ENCODE measurements around the gene STXBP6.
"Not testable (repeated sequence)": the region's sequence is repeated elsewhere in the genome, so short reads cannot be mapped to it uniquely, and the experiment has no call there.

The STXBP6 gene

DNA sequence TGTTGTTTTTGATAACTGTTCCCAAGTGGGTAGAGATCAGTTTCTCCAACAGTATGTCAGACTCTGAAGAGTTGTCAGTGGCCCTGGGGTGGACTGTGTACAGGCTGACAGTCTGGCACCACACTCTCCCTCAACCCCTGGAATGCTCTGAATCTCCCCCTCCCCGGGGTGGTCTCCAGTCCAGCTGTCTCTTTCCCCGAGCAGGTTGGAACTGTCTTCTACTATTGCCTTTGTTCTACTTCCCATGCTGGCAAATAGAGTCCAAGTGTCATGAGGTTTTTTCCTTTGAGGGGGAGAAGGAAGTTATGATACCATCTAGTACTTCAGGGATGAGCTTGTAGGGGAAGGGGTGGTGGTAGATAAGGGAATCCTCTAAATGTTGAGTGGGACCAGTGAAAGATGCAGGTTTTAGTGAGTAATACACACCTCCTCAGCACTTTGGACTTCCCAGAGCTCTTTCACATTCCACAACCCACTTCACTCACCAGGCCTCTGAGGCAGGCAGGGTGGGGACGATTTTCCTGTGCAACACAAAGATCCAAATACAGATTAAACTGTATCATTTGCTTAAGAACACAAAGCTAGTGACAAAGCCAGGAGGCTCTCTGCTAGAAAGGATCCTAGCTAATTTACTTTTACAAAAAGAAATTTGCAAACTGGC is 245.3 kb downstream of the STXBP6 start:
- H3K9me3 ChIP-seq (ENCODE audit: severe bottlenecking), result no peaks in the 10 kb centered on the region
- H3K4me1 ChIP-seq (ENCODE audit: insufficient read depth, poor library complexity, severe bottlenecking), result no peaks in the 10 kb centered on the region
- DNase-seq (ENCODE audit: low spot score), result no peak
- no peak overlapping the region for H3K4me3 ChIP-seq (ENCODE audit: severe bottlenecking)
- TF ChIP-seq, protein P1, sequence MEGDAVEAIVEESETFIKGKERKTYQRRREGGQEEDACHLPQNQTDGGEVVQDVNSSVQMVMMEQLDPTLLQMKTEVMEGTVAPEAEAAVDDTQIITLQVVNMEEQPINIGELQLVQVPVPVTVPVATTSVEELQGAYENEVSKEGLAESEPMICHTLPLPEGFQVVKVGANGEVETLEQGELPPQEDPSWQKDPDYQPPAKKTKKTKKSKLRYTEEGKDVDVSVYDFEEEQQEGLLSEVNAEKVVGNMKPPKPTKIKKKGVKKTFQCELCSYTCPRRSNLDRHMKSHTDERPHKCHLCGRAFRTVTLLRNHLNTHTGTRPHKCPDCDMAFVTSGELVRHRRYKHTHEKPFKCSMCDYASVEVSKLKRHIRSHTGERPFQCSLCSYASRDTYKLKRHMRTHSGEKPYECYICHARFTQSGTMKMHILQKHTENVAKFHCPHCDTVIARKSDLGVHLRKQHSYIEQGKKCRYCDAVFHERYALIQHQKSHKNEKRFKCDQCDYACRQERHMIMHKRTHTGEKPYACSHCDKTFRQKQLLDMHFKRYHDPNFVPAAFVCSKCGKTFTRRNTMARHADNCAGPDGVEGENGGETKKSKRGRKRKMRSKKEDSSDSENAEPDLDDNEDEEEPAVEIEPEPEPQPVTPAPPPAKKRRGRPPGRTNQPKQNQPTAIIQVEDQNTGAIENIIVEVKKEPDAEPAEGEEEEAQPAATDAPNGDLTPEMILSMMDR (IDR thresholded peaks at IDR 0.05; ENCODE audit: poor library complexity, severe bottlenecking), result no peak
- peaks cover 31% of the 10 kb centered on the region for H3K27me3 ChIP-seq (ENCODE audit: insufficient read depth, poor library complexity, severe bottlenecking)
- no peak overlapping the region for H3K27ac ChIP-seq (ENCODE audit: poor library complexity, severe bottlenecking)
- no peak for ATAC-seq (ENCODE audit: low read depth)
- no peaks in the 10 kb centered on the region for H3K36me3 ChIP-seq (ENCODE audit: low read depth)

DNA sequence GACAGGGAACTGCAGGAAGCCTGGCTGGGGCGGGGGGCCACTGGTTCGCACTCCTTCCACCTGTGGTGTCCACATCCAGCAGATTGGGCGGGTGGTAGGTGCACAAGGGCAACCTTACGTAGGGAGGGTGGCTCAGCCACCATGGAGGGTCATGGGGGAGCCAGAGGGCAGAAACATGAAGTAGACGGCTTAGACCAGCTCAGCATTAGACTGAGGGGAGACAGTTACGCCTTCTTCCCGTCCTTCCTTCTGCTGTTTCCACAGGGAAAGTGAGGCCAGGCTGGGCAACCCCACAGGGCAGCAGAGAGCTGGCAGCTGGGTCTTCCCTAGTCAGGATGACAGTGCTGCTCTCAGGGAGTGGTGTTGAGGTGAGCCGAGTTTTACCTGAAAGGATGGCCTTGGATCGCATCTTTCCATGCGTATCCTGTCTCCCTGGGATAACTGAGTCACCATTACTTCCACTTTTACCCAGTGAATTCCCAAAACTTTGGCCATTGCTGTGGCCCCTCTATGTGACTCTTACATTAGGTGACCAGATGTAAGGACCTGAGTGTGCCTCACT is 245.9 kb downstream of the STXBP6 start:
- Histone ChIP-seq H3K27ac (ENCODE audit: poor library complexity, severe bottlenecking) (no peak overlapping the region), H3K4me1 (ENCODE audit: insufficient read depth, poor library complexity, severe bottlenecking) (no peaks in the 10 kb centered on the region), H3K27me3 (ENCODE audit: insufficient read depth, poor library complexity, severe bottlenecking) (peaks cover 24% of the 10 kb centered on the region), H3K9me3 (ENCODE audit: severe bottlenecking) (no peaks in the 10 kb centered on the region), H3K36me3 (ENCODE audit: low read depth) (no peaks in the 10 kb centered on the region), H3K4me3 (ENCODE audit: severe bottlenecking) (no peak overlapping the region)
- DNase-seq (ENCODE audit: low spot score) (no peak), ATAC-seq (ENCODE audit: low read depth) (no peak)
- TF ChIP-seq, protein P1 (IDR thresholded peaks at IDR 0.05; ENCODE audit: poor library complexity, severe bottlenecking), result no peak

DNA sequence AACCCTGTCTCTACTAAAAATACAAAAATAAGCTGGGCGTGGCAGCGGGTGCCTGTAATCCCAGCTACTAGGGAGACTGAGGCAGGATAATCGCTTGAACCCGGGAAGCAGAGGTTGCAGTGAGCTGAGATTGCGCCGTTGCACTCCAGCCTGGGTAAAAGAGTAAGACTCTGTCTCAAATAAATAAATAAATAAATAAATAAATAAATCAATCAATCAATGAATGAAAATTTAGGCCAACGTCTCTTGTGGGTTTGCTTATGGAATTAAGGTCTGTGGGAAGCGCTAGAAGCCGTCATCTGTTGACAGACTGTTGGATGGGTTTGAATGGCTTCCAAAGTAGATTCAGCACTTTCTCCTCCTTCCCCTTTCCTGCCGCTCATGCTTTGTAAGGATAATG is 246.5 kb downstream of the STXBP6 start:
- not testable (repeated sequence) for DNase-seq (ENCODE audit: low spot score); H3K4me3 ChIP-seq (ENCODE audit: severe bottlenecking); ATAC-seq (ENCODE audit: low read depth); H3K9me3 ChIP-seq (ENCODE audit: severe bottlenecking); H3K36me3 ChIP-seq (ENCODE audit: low read depth); H3K27ac ChIP-seq (ENCODE audit: poor library complexity, severe bottlenecking); H3K4me1 ChIP-seq (ENCODE audit: insufficient read depth, poor library complexity, severe bottlenecking)
- peaks cover 18% of the 10 kb centered on the region for H3K27me3 ChIP-seq (ENCODE audit: insufficient read depth, poor library complexity, severe bottlenecking)

DNA sequence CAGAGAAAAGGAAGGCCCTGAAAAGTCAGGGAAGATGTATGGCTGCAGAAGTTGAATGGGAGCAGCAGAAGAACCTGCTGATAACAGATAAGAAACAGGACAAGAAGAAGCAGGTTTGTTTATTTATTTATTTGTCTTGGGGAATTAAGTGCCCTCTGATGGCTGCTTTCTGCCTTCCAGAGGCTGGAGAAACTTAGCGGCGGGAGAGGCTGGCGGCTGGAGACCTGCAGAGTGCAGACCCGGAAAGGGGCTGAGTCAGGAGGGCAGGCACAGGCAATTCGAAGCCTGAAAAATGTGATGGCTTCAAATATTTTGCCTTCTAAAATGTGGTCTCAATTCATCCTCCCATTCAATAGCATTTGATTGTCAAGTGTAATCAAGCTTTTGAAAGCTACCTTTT is 247.7 kb downstream of the STXBP6 start:
- Histone ChIP-seq H3K4me1 (ENCODE audit: insufficient read depth, poor library complexity, severe bottlenecking) (no peaks in the 10 kb centered on the region), H3K27ac (ENCODE audit: poor library complexity, severe bottlenecking) (no peak overlapping the region), H3K9me3 (ENCODE audit: severe bottlenecking) (no peaks in the 10 kb centered on the region), H3K4me3 (ENCODE audit: severe bottlenecking) (no peak overlapping the region), H3K27me3 (ENCODE audit: insufficient read depth, poor library complexity, severe bottlenecking) (peaks cover 11% of the 10 kb centered on the region), H3K36me3 (ENCODE audit: low read depth) (no peaks in the 10 kb centered on the region)
- TF ChIP-seq, protein P1 (IDR thresholded peaks at IDR 0.05; ENCODE audit: poor library complexity, severe bottlenecking), result no peak
- DNase-seq (ENCODE audit: low spot score) (no peak), ATAC-seq (ENCODE audit: low read depth) (no peak)

DNA sequence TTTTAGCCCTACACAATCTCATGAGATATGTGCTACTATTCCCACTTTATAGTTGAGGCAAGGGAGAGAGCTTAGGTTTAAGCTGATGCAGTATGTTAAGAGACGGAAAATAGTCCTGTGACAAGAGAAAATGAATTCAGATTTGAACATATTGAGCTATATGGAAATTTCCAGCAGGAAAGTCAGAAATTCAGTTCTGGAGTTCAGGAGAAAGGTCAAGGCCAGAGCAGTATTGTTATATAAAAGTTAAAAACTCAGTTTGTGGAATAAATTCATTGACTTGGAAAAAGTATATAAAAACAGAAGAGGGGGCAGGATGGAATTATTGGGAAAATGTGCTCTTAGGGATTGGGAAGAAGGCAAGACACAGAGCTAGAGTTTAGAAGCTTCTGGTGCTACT is 248.9 kb downstream of the STXBP6 start:
- TF ChIP-seq, protein P1 (IDR thresholded peaks at IDR 0.05; ENCODE audit: poor library complexity, severe bottlenecking), result no peak
- DNase-seq (ENCODE audit: low spot score), result no peak
- Histone ChIP-seq H3K27ac (ENCODE audit: poor library complexity, severe bottlenecking) (no peak overlapping the region), H3K4me1 (ENCODE audit: insufficient read depth, poor library complexity, severe bottlenecking) (no peaks in the 10 kb centered on the region), H3K27me3 (ENCODE audit: insufficient read depth, poor library complexity, severe bottlenecking) (no peaks in the 10 kb centered on the region), H3K9me3 (ENCODE audit: severe bottlenecking) (no peaks in the 10 kb centered on the region), H3K36me3 (ENCODE audit: low read depth) (no peaks in the 10 kb centered on the region), H3K4me3 (ENCODE audit: severe bottlenecking) (no peak overlapping the region)
- no peak for ATAC-seq (ENCODE audit: low read depth)
